ENCODE results near the gene SORBS1.

GRCh38 chr10:95391581-95392216, 169.5 kb downstream of the SORBS1 start:
- TF ChIP-seq, protein P1, sequence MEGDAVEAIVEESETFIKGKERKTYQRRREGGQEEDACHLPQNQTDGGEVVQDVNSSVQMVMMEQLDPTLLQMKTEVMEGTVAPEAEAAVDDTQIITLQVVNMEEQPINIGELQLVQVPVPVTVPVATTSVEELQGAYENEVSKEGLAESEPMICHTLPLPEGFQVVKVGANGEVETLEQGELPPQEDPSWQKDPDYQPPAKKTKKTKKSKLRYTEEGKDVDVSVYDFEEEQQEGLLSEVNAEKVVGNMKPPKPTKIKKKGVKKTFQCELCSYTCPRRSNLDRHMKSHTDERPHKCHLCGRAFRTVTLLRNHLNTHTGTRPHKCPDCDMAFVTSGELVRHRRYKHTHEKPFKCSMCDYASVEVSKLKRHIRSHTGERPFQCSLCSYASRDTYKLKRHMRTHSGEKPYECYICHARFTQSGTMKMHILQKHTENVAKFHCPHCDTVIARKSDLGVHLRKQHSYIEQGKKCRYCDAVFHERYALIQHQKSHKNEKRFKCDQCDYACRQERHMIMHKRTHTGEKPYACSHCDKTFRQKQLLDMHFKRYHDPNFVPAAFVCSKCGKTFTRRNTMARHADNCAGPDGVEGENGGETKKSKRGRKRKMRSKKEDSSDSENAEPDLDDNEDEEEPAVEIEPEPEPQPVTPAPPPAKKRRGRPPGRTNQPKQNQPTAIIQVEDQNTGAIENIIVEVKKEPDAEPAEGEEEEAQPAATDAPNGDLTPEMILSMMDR (IDR thresholded peaks at IDR 0.05; ENCODE audit: insufficient read depth, low read length, poor library complexity, severe bottlenecking): no peak
- TF ChIP-seq EZH2phosphoT487 (conservative IDR thresholded peaks at IDR 0.05; ENCODE audit: low read length): no peak

Measured in SU-DHL-6 (cell line).